Endometrial microvascular endothelial cells (primary cell): Measurements from ENCODE around the gene TMEM40. TPM values are rescaled to one million over a fixed set of nuclear protein-coding genes. Genes with fewer than 3 reads are reported as not detected.
"Not testable (repeated sequence)": the region's sequence is repeated elsewhere in the genome, so short reads cannot be mapped to it uniquely, and the experiment has no call there.

ENCODE experiments used
- in situ Hi-C: cut with HindIII; loops from 2 replicates; pipeline ENCODE4 v1.10.0; 2017; ENCODE audit warnings: low sequenced_read_pairs, low pct_unique_long_range_greater_than_20kb; ENCODE audit errors: inconsistent ontology term
- total RNA-seq: library from RNA; depleted of rRNA; stranded (reverse); fragments of >200 nt; gene quantifications from one replicate; pipeline ENCODE4 v1.2.3, GENCODE V29; 2015; ENCODE audit errors: inconsistent ontology term

Gene TMEM40
- total RNA-seq, 1 donor from 2014 or later: not detected

- in situ Hi-C loops: no loop called here
Measured at GRCh38 chr3:12782172-12782815, 23.2 kb upstream of the TMEM40 start.

- in situ Hi-C loops: no loop called here
Measured at GRCh38 chr3:12780751-12781150, 21.7 kb upstream of the TMEM40 start.

DNA sequence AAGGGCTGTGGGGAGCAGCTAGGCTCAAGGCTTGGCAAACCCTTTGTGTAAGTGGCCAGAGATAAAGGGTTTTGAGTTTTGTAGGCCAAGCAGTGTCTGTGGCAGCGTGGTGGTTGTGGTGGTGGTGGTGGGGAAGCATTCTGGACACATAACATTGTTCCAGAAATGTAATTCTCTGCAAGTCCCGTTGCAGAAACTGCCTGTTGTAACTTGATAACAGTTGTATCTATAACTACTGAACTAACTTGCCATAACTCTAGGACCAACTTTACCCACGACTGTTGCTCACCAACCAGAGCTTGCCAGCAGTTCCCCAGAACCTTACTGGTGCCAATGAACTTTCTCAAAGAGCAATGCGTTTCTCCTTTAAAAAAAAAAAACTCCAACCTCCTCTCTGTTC is 18.1 kb upstream of the TMEM40 start:
- in situ Hi-C loops: no loop called here

- in situ Hi-C loops: not testable (repeated sequence)
Measured at GRCh38 chr3:12775970-12776369, 16.9 kb upstream of the TMEM40 start.

GRCh38 chr3:12775226-12775625 is 16.2 kb upstream of the TMEM40 start:
- in situ Hi-C loops: no loop called here

DNA sequence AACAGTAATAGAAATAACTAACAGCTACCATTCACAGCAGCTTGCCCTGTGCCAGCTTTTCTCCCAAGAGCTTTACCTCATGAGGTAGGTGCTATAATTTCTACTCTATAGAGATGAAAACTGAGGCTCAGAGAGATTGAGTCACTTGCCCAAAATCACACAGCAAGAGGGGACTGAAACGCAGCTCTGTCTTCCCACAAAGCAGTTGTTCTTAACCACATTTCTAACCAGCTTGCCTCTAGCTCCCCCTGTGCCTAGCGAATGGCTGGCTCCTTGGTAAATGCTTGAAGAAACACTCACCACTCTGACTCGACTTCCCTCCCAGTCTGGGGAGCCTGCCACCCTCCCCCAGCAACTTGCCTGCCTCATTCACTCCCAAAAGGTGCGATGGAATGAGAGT is 15.6 kb upstream of the TMEM40 start:
- in situ Hi-C loops: no loop called here

DNA sequence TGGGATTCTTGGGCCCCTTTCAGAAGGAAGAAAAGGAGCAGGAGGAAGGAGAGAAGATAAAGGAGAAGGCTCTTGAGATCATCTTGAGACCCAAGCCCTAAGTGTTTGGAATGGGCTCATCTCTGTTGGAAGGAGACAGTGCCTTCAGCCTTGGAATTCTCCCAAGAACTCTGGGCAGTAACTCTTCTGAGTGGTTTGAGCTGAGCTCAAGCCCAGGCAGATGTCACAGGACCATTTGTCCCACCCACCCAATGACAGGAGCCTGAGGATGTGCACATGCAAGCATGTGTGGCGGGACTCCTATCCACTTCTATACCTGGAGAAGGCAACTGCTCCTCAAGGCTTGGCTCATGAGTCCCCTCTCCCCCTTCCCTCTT is 14.6 kb upstream of the TMEM40 start:
- in situ Hi-C loops: no loop called here

DNA sequence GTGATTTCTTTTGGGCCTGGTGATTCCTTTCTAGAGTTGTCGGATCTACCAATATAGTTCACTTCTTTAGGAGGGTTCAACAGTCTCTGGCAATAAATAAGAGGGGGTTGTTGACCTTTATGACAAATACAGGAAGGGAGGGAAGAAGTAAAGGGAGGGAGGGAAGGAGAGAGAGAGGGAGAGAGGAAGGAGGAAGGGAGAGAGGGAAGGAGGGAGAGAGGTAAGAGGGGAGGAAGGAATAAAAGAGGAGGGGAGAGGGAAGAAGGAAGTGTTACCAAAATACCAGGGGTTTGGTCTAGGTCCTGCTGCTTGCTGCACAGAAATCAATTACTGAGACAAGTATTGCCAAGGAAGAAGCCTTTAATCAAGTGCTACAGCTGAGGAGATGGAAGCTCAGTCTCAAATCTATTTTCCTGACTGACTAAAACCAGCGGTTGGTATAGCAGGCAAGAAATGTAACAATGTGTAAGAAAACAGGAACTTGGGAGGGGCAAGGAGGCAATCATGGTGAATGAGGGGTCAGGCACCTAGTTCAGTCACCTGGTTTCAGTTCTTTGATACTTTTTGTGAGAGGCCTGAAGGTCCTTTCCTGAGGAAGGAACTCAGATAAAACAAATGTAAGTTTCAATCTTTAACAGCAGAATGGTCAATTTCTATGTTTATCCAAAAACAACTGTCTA is 14.1 kb upstream of the TMEM40 start:
- in situ Hi-C loops: no loop called here

GRCh38 chr3:12772462-12772861 is 13.4 kb upstream of the TMEM40 start:
- in situ Hi-C loops: no loop called here

DNA sequence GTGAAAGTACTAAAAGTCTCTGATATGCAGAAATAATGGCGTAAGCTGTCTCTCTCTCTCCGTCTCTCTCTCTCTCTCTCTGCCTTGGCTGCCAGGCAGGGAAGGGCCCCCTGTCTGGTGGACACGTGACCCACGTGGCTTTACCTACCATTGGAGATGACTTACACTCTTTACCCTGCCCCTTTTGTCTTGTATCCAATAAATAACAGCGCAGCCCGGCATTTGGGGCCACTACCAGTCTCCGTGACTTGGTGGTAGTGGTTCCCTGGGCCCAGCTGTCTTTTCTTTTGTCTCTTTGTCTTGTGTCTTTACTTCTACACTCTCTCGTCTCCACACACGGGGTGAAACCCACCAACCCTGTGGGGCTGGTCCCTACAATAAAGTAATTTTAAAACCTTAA is 12.2 kb upstream of the TMEM40 start:
- in situ Hi-C loops: no loop called here

GRCh38 chr3:12769761-12770160 is 10.7 kb upstream of the TMEM40 start:
- in situ Hi-C loops: no loop called here

DNA sequence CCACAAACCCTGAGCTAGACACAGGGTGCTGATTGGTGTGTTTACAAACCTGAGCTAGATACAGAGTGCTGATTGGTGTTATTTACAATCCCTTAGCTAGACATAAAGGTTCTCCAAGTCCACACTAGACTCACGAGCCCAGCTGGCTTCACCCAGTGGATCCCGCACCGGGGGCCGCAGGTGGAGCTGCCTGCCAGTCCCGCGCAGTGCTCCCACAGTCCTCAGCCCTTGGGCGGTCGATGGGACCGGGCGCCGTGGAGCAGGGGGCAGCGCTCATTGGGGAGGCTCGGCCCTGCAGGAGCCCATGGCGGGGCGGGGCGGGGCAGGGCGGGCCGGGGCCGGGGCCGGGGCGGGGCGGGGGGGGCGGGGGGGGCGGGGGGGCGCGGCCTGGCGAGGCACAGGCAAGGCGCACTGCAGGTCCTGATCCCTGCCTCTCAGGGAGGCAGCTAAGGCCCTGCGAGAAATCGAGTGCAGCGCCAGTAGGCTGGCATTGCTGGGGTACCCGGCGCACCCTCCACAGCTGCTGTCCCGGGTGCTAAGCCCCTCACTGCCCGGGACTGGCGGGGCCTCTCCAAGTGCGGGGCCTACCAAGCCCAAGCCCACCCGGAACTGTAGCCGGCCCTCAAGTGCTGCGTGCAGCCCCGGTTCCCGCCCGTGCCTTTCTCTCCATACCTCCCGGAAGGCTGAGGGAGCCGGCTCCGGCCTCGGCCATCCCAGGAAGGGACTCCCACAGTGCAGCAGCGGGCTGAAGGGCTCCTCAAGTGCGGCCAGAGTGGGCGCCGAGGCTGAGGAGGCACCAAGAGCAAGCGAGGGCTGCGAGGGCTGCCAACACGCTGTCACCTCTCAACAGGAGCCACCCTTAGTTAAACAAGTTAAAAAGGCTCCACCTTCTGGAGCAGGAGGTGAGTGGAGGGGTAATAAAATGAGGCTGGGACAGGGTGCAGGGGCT is 9.8 kb upstream of the TMEM40 start:
- in situ Hi-C loops: no loop called here

DNA sequence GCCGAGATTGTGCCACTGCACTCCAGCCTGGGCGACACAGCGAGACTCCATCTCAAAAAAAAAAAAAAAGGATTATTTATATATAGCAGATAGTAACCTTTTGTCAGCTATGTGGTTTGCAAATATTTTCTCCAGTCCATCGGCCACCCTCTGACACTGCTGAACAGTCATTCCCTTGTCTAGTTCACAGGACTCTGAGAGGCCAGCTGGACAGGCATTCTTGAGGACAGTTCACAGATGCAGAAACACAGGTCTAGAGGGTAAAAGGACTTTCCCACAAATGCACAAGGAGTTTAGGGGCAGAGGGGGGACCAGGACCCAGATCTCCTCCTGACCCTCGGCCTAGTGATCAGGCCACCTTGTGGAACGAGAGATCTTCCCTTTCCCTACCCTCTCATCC is 7.5 kb upstream of the TMEM40 start:
- in situ Hi-C loops: no loop called here

GRCh38 chr3:12764171-12764776 is 5.2 kb upstream of the TMEM40 start:
- in situ Hi-C loops: no loop called here

DNA sequence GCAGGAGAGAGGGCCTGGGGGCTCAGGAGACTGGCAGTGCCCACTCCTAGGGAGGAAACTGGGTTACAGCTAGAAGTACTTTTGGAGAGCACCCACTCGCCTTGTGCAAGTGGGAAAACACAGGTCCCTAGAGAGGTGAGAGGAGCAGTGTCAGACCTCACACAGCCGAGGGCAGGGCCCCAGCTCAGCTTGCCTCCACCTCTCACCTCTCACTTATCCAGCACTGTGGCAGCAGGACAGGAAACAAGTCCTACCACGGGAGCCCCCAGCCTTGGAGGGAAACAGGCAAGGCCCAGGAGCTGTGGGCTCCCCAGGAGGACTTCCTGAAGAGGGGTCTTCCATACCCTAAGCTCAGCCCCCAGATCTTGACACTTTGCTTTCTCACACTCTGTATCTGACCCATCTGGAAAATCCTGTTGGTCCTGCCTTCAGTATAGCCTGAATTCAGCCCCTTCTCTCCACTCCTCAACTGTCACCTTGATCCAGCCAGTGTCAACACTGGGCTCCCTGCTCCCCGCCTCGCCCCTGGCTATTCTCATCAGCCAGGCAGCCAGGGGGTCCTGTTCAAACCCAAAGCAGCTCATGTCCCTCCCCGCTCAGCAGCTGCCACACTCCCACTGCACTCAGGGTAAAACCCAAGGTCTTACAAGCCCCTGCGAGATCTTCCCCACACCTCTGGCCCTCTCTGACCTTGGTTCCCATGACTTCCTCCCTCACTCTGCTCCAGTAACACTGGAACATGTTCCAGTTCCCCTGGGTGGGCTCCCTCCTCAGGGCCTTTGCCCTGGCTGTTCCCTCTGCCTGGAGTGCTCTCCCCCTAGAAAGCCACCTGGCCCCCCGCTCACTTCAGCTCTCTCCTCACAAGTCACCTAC is 870 bp upstream of the TMEM40 start:
- in situ Hi-C loops: no loop called here

GRCh38 chr3:12758025-12758781 is 856 bp downstream of the TMEM40 start:
- in situ Hi-C loops: no loop called here

DNA sequence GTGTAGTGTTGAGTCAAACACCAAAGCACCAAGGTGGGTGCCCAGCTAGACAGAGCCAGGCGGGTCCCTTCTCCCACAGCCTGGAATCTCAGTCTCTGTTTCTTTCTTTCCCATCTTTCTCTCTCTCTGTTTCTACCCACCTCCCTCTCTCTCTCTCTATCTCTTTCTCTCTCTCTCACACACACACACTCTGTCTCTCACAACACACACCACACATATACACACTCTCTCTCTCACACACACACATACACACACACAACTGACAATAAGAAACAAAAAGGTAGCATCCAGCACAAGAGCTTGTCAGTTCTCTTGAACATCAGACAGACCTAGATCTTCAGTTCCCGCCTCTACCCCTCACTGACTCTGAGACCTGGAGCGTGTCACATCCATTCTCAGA is 2.4 kb downstream of the TMEM40 start:
- in situ Hi-C loops: no loop called here

DNA sequence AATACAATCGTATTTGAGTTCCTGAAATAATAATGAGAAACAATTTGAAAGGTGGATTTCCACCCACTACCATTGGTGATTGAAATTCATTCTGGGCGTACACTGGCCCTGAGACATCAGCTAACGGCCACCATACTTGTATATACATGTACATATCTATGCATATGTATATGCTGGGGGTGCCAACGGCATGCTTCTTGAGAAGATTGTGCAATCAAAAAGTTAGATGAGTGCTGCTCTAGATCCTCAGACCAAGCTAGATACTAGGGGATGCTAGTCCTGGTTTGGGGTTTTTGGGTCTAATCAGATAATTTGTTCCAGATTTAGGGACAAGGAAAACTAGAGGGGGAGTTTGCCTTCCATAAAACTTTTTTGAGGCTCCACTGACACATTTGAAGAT is 2.9 kb downstream of the TMEM40 start:
- in situ Hi-C loops: no loop called here
